NCI-H524 (cell line): ENCODE results near the gene PAM.
A peak's percentile ranks its signal among the peaks of the same experiment; 100 is the strongest.

Source experiments
- DNase-seq, 2 experiments: peaks; one replicate each; lab custom pipeline; 2025; lab: John Stamatoyannopoulos, UW

PAM gene

DNA sequence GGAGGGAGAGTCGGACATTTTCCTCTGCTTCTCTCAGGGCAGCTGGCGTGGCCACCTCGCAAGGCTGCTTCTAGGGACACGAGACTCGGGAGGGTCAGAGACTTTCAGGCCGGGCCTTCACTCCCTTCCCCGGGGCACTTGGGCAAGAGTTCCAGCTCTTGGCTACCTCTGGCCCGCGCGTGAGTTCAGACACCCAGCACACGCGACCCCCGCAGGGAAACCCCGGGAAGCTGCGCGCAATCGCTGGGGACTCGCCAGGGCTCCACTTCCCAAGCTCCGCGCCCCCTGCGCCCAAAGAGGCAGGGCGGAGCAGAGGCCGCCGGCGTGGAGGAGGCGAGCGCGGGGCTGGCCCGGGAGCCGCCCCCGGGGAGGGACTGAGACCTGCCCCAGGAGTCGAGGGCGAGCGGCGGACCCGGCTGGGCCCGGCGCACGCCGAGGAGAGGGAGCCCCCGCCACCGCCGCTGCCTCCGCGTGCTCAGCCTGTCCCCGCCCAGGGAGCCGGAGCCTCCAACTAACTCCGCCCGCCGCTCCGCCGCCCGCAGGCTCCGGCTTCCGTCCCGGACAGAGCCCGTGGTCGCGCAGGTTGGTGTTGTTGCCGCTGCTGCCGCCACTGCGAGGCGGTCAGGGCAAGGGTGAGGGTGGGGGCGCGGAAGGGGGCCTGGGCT, at the start of gene PAM:
PAM (plus strand) TSS at position 539 of the 665 bp plus-strand sequence. CDS start 110,891 bp downstream, outside the sequence.
- DNase-seq, result peak; percentile 33 to 52

DNA sequence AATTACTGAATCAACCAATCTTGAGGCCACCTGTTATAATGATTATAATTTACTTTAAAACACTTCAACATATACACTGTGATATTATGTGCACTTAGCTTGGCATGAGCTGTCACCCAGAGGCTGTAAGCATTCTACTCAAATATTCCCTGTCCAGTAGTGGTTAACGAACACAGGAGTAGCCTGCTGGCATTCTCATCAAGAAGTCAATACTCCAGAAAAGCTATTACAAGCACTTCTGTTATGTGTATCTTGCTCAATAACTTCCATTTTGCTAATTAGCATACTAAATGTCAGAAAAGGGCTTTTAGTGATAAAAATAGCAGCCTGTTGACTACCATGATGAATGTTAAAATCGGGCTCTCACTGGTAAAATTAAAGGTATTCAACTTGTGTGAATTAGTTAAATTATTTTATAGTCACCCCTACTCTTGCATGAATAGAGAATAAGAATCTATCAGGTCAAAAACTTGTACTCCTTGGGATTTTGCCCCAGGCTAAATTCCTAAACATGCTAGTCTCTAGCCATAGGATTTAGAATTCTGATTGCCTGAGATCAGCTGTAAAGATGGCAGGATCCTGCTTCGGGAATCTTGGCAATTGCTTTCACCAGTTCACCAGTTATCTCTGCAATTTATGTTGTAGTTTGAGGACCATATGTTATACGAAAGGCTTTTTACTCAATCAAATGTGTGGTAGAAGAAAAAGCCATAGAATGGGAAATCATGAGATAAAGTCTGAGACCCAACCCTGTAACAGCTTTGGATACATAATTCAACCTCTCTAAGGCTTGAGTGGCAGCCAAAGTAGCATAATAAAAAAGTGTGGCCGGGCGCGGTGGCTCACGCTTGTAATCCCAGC, 43.4 kb upstream of the PAM start:
- DNase-seq, result peak in 1 of 2 experiments; percentile 3

DNA sequence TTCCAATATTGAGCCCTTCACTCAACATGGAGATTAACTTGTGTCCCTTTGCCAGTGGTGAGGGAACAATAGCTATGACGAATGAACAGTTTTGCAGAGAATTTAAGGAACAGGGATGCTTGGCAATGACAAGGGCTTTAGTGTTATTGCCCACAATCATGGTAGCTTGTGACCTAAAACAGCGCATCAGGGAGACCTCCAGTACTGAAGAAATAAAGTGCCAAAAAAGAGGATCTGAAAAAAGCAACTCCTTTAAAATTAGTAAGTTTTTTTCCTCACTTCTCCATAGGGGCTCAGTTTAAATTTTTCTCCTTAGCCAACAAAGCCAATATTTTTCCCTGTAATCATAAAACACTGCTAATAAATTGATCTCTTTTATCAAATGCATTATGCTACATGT, 41.8 kb upstream of the PAM start:
- DNase-seq, result no peak

DNA sequence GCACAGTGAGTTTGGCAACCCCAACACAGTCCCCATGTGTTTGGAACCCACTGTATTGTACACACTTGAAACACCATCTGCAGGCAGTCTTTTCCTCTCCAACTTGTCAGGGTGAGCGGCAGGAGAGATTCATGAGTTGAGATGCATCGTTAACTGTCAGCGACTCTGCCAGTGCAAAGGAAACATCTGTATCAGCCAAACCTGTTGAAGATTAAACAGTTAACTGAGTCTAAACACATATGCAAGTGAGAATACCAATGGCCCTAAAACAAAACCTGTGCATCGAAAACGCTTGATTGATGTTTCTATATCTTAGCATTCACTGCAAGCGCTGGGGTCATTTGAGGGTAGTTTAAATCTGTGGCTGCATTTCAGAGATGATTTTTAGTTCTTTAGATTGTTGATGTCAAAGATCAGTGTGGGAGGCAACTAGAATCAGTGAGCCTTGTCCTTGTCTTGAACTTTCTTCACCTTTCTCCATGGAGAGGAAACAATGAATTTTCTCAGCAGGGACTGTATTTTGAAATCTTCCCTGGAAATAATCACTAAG, 41.3 kb upstream of the PAM start:
- peak in 1 of 2 experiments; percentile 9 for DNase-seq

DNA sequence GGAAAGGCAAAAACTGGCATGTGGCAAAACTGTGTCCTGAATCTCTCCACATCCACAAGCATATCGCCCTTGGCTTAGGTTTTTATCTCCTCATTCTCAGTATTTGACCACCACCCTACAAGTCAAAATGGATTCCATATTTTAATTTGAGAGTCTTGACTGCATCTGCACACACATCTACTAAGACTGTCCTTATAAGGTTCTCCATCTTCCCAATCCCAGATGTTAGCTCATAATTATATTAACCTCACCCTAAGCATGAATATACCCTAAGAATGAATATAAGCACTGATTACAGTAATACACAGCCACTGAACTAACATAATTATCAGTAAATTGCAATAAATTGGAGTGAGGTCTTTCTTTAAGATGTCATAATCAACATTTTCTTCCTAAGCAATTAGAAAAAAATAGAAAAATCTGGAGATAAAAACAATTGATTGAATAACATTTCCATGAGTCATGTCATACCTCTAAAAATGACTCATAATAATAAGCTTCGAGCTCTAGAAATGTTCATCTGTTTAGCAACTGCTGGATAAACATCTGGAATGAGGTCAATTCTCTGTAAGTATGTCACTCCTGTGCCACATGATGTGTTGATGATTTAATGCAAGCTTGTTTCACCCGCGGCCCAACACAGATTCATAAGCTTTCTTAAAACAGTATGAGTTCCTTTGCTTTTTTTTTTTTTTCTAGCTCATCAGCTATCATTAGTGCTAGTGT, 39.9 kb upstream of the PAM start:
- no peak for DNase-seq

DNA sequence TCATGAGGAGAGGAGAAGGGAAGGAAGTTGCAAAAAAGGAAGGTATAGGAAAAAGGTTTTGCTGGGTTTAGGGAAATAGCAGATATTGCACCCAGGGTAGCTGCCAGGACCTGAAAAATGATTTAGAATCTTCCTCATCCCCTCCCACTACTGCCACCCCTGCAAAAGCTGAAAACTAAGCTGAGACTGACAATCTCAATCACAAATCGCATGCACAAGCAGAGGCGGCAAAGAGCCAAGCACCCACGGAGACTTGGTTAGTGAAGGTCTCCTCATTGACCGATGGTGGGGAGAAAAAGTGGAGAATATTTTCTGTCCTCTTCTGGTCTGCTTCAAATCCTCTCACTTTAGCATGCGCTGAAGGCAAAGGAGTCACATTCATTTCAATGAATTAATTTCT, 39.1 kb upstream of the PAM start:
- no peak for DNase-seq

DNA sequence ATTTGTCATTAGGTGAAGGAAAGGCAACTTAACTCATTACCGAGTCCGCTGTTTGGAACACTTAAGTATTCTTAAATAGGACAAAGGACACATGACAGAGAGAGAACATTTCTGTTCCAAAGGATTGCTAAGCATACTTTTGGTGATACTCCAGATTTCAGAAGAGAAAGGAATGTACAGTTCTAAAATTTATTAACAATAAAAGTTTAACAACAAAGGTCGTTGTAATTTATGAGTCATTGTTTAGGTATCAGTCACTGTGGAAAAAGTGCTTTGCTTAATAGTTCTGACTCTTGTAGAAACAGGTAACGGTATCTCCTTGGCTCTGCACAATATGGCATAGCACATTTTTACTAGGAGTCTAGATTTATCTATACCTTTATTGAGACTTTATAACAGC, 36.3 kb upstream of the PAM start:
- DNase-seq, result no peak

DNA sequence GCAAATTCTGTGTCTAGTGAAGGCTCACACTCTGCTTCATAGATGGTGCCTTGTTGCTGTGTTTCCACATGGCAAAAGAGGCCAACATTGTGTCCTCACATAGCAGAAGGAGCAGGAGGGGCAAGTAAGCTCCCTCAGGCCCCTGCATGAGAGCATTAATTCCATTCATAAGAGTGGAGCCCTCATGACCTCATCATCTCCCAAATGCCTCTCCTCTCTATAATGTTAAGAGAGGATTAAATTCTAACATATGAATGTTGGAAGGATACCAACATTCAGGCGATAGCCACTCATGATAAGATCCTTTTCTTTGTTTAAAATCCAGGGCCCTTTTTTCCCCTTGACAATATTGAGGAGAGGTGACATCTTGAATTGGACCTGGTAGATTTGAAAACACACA, 35.2 kb upstream of the PAM start:
- peak; percentile 54 to 81 for DNase-seq

DNA sequence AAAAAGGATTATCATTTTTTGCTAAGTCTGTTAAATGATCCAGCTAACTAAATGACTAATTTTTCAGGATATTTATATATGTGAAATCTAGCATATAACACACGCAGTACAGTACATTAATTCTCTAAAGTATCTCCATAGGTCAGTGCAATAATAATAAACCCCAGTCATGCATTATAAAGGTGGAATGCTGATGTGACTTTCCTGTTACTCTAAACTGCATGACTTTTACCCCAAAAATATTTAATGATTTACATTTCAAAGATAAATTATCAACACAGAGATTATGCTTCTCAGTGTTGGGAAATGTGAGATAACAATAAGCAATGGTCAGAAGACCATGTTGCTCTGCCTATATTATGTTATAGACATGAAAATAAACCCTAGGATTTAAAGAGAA, 34.1 kb upstream of the PAM start:
- DNase-seq, result no peak

DNA sequence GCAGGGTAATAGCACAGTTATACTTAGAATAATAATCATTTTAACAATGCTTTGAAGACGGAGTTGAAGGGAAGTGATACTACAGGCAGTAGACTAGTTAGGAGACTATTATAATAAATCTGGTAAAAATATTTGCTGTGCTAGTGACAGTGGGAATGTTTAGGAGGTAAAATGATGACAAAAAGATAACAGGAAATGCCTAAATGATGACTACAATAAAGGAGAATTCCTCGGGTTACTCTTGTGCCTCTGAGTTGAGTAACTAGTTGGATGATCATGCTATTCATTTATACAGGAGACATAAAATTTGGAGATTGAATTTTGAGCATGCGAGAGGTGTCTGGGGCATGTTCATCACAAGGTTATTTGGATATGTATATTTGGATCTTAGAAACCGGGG, 32.2 kb upstream of the PAM start:
- DNase-seq, result no peak

DNA sequence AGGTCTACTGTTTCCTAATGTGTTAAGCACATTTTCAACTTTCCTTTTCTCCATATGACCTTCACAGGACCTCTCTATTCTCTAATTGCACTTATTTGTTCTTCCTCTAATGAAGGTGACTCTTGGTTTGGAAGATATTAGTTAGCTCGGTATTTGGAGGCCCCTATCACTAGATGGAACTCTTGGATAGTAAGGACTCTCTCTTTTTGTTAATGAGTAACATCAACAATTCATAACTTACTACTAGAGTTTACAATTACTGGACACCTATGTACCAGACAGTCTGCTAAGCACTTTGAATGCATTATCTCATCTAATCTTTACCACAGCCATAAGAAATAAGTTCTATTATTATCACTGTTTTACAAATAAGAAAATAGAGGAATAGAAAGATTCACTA, 23.4 kb upstream of the PAM start:
- no peak for DNase-seq

DNA sequence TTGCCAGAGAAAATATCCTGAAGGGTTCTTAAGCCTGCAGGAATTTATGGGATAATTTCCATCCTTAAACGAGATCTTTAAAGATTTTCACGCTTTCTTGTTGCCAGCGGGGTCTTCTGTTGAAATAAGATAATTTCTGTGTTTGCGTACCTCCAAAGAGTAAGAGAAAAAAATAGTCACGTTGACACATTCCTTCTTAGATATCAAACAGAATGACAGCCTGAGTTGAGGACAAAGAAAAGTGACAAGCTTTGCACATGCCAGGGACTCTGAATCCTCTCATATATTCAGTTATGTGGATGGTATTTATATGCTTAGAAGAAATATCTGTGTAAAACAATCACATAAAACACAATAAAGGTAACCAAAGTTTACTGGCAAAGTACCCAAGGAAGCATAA, 21.6 kb upstream of the PAM start:
- no peak for DNase-seq

DNA sequence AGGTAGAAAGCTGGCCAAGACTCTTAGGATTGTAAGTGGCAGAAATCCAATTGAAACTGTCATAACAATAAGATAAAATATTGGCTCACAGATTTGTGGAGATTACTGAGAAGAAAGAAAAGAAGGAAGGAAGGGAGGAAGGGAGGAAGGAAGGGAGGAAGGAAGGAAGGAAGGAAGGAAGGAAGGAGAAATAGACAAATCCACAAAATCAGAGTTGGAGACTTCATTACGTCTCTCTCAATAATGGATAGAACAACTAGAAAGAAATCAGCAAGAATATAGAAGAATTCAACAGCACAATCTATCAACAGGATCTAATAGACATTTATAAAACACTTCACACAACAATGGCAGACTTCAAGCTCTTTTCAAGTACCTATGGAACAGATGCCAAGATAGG, 17.9 kb upstream of the PAM start:
- peak in 1 of 2 experiments; percentile 76 for DNase-seq

DNA sequence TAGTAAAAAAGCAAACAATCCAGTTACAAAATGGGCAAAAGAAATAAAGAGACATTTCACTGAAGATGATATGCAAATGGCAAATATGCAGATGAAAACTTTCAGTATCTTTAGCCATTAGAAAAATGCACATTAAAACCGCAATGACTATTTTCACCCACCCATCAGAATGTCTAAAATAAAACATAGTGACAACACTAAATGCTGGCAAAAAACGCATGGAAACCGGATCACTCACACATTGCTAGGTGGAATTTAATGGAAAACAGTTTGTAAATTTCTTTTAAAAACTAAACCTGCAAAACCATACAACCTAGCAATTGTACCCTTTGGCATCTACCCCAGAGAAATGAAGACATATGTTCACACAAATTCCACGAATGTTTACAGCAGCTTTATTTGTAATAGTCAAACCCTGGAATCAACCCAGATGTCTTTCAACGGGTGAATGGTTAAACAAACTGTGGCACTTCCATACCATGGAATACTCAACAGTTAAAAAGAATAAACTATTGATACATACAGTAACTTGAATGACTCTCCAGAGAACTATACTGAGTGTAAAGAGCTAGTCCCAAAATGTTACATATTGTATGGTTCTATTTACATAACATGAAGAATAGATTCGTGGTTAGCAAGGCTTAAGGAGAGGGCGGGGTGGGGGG, 17.2 kb upstream of the PAM start:
- peak in 1 of 2 experiments; percentile 3 for DNase-seq

DNA sequence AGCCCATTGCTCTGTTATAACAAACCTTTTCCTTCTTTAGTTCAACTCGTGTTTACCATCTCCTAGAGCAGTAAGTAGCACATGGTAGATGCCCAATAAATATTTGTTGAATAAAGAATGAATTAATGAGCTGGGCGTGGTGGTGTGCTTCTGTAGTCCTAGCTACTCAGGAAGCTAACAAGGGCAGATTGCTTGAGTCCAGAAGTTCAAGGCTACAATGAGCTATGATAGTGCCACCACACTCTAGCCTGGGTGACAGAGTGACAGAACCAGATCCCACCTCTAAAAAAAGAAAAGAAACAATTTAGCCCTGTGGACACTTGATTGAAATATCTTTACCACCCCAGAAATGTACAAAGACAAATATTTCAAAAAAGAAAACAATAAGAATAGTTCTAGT, 14.6 kb upstream of the PAM start:
- no peak for DNase-seq

DNA sequence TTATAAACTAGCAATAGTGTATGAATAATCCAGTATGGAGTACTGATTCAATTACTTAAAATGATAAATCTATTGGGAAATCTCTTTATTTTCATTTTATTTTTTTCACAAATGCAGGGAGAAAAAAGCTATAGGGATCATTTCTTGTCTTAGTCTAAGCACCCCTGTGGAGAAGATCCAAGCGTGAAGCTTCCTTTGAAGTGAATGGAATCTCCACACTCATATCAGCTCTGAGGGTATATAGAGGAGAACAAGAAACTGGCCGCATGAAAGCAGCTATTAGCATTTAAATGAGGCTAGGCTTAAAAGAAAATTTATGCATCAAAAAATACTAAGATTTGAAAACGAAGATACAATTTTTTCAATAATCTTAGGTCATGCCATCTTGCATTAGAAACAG, 12.9 kb upstream of the PAM start:
- DNase-seq, result no peak

DNA sequence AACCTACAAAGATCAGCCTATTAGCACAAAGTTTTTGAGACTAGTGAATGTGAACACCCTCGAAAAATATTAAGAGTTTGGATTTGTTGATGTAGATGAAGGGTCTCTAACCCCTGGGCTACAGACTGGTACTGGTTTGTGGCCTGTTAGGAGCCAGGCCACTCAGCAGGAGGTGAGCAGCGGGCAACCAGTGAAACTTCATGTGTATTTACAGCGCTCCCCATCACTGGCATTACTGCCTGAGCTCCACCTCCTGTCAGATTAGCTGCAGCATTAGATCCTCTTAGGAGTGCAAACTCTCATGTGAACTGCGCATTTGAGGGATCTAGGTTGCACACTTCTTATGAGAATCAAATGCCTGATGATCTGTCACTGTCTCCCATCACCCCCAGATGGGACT, 11.2 kb upstream of the PAM start:
- DNase-seq, result no peak

DNA sequence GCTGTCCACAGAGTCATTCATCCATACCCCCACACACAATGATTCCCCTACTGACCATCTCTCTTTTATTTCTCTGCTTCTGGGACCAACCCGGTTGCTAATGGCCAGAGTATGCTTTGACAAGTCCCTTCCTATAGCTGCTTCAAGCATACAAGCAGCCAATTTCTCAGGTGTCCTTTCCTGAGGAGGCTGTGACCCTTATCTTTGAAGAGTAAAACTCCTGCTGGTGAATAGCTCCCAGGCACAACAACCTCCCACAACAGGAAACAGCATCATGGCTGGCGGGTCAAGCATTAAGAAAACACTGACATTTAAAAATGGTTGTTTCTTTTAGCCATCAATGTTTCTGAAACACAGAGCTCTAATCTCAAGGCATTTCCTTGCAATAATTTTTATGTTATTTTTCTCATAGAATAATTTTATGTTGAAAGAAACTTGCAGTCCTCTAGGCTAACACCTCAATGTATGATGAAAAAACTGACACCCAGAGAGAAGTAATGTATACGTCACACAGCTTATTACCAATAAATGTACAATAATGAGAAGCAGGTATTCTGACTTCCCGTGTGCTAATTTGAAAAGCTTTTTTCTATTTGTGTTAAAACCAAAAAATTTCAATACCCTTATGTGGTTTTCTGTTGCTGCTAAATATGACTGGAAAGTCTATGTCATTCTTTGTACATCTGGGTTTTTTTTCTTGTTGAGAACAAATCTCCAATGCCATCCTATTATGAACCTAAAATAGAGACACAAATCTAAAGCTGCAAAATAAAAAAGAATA, 7.5 kb upstream of the PAM start:
- DNase-seq, result no peak

DNA sequence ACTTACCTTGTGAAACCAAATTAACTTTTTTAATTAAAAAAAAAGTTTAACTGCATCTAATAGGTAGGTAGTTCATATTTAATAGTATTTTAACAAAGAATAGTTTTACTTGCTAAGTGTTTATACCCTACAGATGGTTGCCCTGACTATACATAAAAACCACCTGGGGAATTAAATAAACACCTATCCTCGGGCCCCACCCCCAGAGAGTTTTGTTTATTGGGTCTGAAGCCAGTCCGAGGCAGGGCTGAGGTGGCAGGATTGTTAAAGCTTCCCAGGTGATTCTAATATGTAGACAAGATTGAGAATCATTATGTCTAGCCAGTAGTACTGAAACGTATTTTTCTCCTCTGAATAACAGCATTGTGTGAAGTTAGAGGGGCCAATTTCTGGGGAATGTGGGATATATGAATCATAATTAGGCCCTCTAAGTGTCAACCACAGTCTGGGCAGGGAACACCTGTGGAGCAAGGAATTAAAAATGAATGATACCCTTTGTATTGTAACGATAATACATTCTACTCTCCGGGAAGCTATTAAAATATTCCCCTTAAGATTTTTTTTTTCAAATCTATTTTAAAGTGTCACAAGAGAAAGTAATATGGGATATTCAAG, 5.6 kb upstream of the PAM start:
- DNase-seq, result no peak

DNA sequence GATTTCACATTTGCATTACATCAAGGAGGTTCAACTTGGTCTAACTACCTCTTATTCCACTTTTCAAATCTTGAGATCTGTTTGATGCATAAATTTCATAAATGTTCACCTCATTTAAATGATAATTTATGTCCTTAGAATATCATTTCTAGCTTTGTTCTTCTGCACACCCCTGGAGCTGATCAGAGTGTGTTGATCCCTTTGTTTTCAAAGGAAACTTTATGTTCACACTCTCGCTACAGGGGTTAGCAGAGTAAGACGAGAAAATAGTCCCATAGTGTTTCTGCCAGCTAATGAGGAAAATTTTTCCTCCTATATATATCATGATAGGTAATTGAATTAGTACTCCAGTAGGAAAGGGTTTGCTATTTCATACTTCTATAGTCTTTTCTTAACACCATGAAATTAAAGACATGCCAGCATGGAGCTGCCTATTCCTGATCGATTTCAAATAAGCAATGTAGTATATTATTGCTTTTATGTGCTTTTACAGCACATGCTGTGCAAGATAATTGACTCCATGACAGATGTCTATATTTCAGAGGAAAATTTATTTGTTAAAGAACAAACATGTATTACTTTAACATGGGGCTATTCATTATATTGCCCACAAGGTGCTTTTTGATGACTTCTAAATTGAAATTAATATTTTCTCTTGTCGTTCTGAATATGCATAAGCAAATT, 4.8 kb upstream of the PAM start:
- DNase-seq, result no peak
